ENCODE measurements around the gene ZNF76.
"Not testable (repeated sequence)": the region's sequence is repeated elsewhere in the genome, so short reads cannot be mapped to it uniquely, and the experiment has no call there.

The ZNF76 gene

DNA sequence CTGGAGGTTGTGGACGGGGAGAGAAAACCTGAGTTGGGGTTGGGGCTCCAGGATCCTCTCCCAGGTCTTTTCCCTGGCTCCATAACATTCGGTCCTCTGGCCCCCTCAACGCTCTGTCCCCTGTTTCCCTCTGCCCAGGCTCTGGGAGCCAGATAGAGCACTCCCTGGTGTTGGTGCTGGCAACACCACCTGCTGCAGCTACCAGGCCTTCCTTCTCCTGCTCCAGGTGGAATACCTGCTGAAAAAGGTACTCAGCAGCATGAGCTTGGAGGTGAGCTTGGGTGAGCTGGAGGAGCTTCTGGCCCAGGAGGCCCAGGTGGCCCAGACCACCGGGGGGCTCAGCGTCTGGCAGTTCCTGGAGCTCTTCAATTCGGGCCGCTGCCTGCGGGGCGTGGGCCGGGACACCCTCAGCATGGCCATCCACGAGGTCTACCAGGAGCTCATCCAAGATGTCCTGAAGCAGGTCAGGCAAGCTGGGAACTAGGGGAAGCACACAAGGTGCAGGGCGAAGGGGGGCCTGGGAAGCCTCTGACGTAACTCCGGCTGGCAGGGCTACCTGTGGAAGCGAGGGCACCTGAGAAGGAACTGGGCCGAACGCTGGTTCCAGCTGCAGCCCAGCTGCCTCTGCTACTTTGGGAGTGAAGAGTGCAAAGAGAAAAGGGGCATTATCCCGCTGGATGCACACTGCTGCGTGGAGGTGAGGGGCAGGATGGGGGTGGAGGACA lies 52.7 kb downstream of the ZNF76 start:
- H3K9me3 Mint-ChIP-seq (ENCODE audit: low read depth) = no peaks in the 10 kb centered on the region
- peak overlapping the region; percentile 96 for H3K27ac Mint-ChIP-seq

DNA sequence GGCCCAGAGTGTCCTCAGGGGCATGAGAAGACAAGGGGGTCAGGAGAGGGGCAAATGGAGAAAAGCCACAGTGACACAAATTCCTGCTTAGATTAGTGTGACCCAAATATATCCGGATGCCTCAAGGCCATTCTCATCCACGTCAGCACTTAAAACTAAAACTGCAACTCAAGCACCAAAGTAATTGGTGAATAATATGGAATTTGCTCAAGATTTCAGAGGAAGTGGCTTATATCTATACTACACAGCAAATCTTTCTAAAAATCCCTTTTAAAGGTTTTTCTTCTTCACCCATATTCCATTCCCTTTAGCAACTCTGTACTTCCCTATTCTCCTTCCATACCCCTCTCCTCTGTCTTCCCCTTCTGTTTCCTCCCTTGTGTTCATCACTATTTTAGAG lies 53.3 kb downstream of the ZNF76 start:
- Mint-ChIP-seq H3K4me3 (peak overlapping the region; percentile 76), H3K4me1 (ENCODE audit: low read depth) (peaks cover 85% of the 10 kb centered on the region), H3K27ac (peak overlapping the region; percentile 96), H3K36me3 (peaks cover 24% of the 10 kb centered on the region), H3K27me3 (no peaks in the 10 kb centered on the region), H3K9me3 (ENCODE audit: low read depth) (no peaks in the 10 kb centered on the region)

More for the DNA sequence above, 52.7 kb downstream of the ZNF76 start:
- Mint-ChIP-seq H3K4me1 (ENCODE audit: low read depth) (peaks cover 89% of the 10 kb centered on the region), H3K36me3 (peaks cover 21% of the 10 kb centered on the region), H3K4me3 (peak overlapping the region; percentile 76), H3K27me3 (no peaks in the 10 kb centered on the region)

DNA sequence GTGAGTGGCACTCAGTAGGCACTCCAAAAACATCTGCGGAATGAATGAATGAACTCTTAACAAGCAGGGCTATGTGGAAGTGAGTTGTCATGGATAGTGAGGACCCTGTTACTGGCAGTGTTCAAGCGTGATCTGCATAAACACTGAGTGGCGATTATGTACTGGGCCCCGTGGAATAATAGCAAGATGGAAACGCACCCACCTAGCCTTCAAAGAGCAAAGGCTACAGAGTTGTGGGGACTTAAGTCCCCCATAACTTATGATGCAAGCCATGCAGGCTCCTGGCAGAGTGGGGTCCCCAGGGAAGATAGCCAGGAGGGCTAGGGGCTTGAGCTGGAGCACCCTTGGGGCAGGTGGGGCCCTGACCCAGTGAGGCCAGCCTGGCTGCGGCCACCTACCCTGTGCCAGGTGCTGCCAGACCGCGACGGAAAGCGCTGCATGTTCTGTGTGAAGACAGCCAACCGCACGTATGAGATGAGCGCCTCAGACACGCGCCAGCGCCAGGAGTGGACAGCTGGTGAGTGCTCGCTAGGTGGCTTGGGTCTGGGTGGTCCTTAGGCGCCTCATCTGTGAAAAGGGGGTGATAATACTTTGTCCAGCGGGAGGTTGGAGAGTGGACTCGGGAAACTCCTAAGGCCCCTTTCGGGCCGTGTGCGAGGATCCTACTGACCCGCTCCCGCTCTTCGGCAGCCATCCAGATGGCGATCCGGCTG lies 58.1 kb downstream of the ZNF76 start:
- peaks cover 51% of the 10 kb centered on the region for H3K4me1 Mint-ChIP-seq (ENCODE audit: low read depth)

DNA sequence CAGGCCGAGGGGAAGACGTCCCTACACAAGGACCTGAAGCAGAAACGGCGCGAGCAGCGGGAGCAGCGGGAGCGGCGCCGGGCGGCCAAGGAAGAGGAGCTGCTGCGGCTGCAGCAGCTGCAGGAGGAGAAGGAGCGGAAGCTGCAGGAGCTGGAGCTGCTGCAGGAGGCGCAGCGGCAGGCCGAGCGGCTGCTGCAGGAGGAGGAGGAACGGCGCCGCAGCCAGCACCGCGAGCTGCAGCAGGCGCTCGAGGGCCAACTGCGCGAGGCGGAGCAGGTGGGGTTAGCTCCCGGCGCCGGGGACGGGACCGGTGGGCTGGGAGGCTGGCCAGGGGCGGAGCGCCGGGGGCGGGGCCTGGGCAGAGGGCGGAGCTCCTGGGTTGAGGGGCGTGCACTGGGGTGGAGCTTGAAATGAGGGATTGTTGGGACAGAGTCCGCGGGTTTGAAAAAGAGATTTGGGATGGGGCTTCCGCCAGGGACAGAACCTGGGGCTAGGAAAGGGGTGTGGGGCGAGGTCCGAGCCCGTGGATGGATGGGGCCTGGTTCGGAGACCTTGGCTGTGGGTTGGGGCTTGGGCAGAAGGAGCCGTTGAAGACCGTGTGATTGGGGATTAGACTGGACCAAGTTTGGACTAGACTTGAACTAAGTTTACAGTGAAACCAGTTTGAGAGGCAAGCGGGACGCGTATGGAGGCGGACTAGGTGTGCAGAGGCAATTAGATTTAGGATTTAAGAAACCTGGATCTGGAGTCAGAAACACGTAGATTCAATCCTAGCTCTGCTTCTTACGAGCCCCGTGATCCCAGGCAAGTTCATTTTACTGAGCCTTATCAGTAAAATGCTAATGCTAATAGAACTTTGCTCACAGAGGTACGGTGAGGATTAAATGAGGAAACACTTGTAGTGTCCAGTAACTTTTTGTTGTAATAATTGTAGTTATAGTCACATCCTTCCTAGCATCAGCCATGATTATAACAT lies 58.9 kb downstream of the ZNF76 start:
- Mint-ChIP-seq H3K27me3 (no peaks in the 10 kb centered on the region), H3K4me3 (no peak overlapping the region), H3K27ac (no peak overlapping the region), H3K36me3 (peaks cover 27% of the 10 kb centered on the region), H3K4me1 (ENCODE audit: low read depth) (peaks cover 44% of the 10 kb centered on the region), H3K9me3 (ENCODE audit: low read depth) (no peaks in the 10 kb centered on the region)

More for the DNA sequence above, 58.1 kb downstream of the ZNF76 start:
- Mint-ChIP-seq H3K27ac (no peak overlapping the region), H3K9me3 (ENCODE audit: low read depth) (no peaks in the 10 kb centered on the region), H3K4me3 (no peak overlapping the region), H3K36me3 (peaks cover 29% of the 10 kb centered on the region), H3K27me3 (no peaks in the 10 kb centered on the region)

DNA sequence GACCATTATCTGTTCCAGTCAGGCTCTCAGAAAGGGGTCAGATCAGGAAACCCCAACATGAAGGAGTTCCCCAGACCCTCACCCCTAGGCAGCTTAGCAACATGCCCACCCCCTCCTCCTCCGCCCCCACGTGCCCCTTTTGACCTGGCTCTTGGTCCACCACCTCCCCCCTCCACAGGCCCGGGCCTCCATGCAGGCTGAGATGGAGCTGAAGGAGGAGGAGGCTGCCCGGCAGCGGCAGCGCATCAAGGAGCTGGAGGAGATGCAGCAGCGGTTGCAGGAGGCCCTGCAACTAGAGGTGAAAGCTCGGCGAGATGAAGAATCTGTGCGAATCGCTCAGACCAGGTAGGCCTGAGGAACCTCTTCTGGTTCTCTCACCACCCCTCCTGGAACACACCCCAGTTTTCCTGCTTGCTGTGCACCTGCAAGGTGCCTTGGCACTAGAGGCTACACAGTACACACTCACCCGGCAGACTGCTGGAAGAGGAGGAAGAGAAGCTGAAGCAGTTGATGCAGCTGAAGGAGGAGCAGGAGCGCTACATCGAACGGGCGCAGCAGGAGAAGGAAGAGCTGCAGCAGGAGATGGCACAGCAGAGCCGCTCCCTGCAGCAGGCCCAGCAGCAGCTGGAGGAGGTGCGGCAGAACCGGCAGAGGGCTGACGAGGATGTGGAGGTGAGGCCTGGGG lies 60.0 kb downstream of the ZNF76 start:
- Mint-ChIP-seq H3K9me3 (ENCODE audit: low read depth) (no peaks in the 10 kb centered on the region), H3K36me3 (peaks cover 26% of the 10 kb centered on the region), H3K4me3 (no peak overlapping the region), H3K27me3 (no peaks in the 10 kb centered on the region), H3K4me1 (ENCODE audit: low read depth) (peaks cover 36% of the 10 kb centered on the region), H3K27ac (peak overlapping the region; percentile 75)

DNA sequence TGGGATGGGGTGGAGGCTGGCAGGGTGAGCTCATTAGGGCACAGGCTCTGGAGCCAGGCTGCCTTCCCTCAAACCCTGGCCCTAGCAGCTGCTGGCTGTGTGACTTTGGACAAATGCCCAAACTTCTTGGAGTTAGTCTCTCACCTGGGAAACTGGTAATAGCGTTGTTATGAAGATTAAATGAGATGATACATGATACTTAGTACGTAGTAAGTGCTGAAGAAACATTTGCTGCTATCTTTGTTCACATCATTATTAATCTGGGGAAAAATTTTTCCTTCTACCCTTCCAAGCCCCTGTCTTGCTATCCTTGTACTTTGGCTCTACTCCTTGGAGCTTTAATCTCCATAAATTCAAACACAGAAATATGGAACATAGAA lies 60.5 kb downstream of the ZNF76 start:
- Mint-ChIP-seq H3K4me1 (ENCODE audit: low read depth) (peaks cover 30% of the 10 kb centered on the region), H3K27ac (peak overlapping the region; percentile 64), H3K27me3 (no peaks in the 10 kb centered on the region), H3K9me3 (ENCODE audit: low read depth) (no peaks in the 10 kb centered on the region), H3K4me3 (no peak overlapping the region), H3K36me3 (peaks cover 21% of the 10 kb centered on the region)

DNA sequence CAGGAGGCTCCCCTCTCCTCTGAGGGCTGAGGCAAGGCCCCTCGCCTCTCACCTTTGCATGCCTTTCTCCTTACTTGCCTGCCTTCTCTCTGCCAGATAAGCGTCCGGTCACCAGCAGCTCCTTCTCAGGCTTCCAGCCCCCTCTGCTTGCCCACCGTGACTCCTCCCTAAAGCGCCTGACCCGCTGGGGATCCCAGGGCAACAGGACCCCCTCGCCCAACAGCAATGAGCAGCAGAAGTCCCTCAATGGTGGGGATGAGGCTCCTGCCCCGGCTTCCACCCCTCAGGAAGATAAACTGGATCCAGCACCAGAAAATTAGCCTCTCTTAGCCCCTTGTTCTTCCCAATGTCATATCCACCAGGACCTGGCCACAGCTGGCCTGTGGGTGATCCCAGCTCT lies 61.6 kb downstream of the ZNF76 start:
- Mint-ChIP-seq H3K9me3 (ENCODE audit: low read depth) (no peaks in the 10 kb centered on the region), H3K4me1 (ENCODE audit: low read depth) (peaks cover 23% of the 10 kb centered on the region), H3K27ac (peak overlapping the region; percentile 28), H3K27me3 (no peaks in the 10 kb centered on the region), H3K36me3 (peaks cover 21% of the 10 kb centered on the region), H3K4me3 (no peak overlapping the region)

DNA sequence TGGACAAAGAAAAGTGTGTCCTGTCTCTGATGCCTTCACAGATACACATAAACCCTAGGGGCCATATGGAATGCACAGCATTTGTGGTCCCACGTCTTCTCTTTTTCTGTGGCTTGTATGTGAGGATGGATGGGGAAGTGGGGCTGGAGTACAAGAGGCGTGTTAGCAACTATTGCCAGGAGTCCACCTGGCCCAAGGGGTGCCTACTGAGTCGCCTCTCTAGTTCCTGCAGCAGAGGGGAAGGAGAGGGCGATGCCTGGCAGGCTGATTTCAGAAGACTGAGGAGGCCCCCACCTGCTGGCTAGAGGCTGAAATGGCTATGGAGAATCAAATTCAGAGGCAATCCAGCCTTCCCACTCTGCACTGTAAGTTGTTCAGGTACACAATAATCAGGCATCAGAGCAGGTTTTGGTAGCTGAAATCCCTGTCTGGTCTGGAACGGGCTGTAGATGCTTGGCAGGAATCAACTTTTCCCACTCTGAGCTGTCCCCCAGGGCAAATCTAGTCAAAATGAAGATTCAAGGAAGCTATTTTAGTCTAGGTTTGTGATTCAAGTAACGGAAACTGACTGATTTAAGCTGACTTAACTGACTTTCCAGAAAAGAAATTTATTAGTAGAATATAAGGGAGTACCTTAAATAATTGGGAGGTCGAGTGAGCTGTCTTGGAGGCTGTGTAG lies 68.0 kb downstream of the ZNF76 start:
- Mint-ChIP-seq H3K36me3 (peaks cover under 1% of the 10 kb centered on the region), H3K4me3 (no peak overlapping the region), H3K27ac (peak overlapping the region; percentile 82), H3K27me3 (no peaks in the 10 kb centered on the region), H3K9me3 (ENCODE audit: low read depth) (no peaks in the 10 kb centered on the region), H3K4me1 (ENCODE audit: low read depth) (peaks cover 18% of the 10 kb centered on the region)

DNA sequence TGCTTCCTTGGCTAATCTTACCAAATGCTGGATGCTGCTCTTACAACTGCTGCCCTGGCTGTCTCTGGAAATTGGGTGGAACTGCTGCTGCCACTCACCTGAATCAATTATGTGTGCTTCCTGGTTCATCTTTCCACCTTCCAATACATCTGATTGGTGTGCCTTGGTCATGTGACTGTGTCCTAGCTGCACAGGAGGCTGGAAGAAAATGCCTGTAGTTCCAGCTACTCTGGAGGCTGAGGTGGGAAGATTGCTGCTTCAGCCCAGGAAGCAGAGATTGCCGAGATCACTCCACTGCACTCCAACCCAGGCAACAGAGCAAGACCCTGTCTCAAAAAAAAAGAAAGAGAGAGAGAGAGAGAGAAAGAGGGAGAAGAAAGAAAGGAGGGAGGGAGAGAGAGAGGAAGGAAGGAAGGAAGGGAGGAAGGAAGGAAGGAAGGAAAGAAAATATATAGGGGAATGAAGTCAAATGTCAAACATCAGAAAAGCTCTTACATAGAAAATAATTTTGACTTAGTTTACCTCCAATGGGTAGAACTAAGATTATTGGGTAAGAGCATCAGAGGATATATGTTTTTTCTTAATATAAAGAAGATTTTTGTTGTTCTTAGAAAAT lies 68.7 kb downstream of the ZNF76 start:
- Mint-ChIP-seq H3K36me3 (no peaks in the 10 kb centered on the region), H3K9me3 (ENCODE audit: low read depth) (no peaks in the 10 kb centered on the region), H3K4me1 (ENCODE audit: low read depth) (peaks cover 25% of the 10 kb centered on the region), H3K4me3 (no peak overlapping the region), H3K27me3 (no peaks in the 10 kb centered on the region), H3K27ac (peak overlapping the region; percentile 59)

DNA sequence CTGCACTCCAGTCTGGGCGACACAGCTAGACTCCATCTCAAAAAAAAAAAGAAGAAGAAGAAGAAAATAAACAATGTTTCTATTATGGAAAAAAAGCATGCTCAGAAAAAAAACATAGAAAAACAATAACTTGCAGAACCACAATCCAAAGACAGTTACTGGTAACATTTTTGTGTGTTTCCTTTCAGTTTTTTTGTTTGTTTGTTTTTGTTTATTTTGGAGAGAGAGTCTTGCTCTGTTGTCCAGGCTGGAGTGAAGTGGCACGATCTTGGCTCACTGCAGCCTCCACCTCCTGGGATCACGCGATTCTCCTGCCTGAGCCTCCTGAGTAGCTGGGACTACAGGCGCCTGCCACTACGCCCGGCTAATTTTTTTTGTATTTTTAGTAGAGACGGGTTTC lies 69.4 kb downstream of the ZNF76 start:
- H3K4me3 Mint-ChIP-seq; H3K36me3 Mint-ChIP-seq; H3K9me3 Mint-ChIP-seq (ENCODE audit: low read depth); H3K27ac Mint-ChIP-seq; H3K27me3 Mint-ChIP-seq: not testable (repeated sequence)
- peaks cover 25% of the 10 kb centered on the region for H3K4me1 Mint-ChIP-seq (ENCODE audit: low read depth)

DNA sequence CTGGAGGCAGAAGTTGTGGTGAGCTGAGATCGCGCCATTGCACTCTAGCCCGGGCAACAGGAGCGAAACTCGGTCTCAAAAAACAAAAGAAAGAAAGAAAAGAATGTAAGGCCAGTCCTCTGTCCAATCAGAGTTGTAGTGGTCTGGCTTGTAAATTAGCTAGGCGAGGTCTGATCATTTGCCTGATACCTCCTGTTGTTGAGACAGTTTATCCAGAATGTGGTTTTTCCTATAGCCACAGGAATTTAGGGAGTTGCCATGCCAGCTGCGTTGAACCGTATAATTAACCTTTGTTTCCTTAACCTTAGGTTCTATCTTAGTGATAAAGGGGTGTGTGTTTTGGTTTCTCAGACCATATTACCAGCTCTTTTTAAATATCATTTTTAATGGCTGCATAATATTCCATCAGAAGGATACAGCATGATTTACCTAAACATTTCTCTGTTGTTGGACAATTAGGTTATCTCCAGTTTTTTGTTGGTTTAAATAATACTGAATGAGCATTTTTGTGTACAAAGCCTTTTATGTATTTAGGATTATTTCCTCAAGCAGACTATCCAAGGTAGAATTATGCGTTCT lies 71.1 kb downstream of the ZNF76 start:
- H3K27ac Mint-ChIP-seq = no peak overlapping the region
- H3K36me3 Mint-ChIP-seq = peaks cover 2% of the 10 kb centered on the region
- no peaks in the 10 kb centered on the region for H3K27me3 Mint-ChIP-seq
- peaks cover 25% of the 10 kb centered on the region for H3K4me1 Mint-ChIP-seq (ENCODE audit: low read depth)
- no peaks in the 10 kb centered on the region for H3K9me3 Mint-ChIP-seq (ENCODE audit: low read depth)
- no peak overlapping the region for H3K4me3 Mint-ChIP-seq

DNA sequence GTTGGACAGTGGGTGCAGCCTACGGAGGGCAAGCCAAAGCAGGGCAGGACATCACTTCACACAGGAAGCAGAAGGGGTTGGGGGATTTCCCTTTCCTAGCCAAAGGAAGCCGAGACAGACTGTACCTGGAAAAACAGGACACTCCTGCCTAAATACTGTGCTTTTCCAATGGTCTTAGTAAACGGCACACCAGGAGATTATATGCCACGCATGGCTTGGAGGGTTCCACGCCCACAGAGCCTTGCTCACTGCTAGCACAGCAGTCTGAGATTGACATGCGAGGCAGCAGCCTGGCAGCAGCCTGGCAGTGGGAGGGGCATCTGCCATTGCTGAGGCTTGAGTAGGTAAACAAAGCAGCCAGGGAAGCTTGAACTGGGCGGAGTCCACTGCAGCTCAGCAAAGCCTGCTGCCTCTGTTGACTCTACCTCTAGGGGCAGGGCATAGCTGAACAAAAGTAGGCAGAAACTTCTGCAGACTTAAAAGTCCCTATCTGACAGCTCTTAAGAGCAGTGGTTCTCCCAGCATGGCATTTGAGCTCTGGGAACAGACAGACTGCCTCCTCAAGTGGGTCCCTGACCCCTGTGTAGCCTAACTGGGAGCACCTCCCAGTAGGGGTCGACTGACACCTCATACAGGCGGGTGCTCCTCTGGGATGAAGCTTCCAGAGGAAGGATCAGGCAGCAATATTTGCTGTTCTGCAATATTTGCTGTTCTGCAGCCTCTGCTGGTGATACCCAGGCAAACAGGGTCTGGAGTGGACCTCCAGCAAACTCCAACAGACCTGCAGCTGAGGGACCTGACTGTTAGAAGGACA lies 72.7 kb downstream of the ZNF76 start:
- Mint-ChIP-seq H3K4me1 (ENCODE audit: low read depth) (peaks cover 24% of the 10 kb centered on the region), H3K27ac (peak overlapping the region; percentile 50)
- H3K36me3 Mint-ChIP-seq; H3K27me3 Mint-ChIP-seq; H3K9me3 Mint-ChIP-seq (ENCODE audit: low read depth); H3K4me3 Mint-ChIP-seq: not testable (repeated sequence)

DNA sequence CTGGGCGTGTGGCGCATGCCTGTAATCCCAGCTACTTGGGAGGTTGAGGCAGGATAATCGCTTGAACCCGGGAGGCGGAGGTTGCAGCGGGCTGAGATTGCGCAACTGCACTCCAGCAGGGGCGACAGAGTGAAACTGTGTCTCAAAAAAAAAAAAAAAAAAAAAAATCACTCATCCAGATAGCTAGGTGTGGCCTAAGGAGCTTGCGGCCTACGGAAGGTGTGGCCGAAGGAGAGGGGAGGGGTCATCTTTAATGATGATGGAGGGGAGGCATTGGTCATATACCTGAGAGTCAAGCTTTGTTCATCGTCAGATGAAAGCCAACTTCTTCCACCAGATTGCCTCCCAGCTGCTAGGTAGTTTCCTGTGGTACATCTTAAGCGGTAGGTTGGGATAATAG lies 82.0 kb downstream of the ZNF76 start:
- peak overlapping the region; percentile 90 for H3K4me3 Mint-ChIP-seq
- no peaks in the 10 kb centered on the region for H3K36me3 Mint-ChIP-seq
- H3K27me3 Mint-ChIP-seq = no peaks in the 10 kb centered on the region
- no peak overlapping the region for H3K27ac Mint-ChIP-seq
- no peaks in the 10 kb centered on the region for H3K9me3 Mint-ChIP-seq (ENCODE audit: low read depth)
- peaks cover 46% of the 10 kb centered on the region for H3K4me1 Mint-ChIP-seq (ENCODE audit: low read depth)
